Activated T-cell treated with anti-CD3 and anti-CD28 coated beads for 48 hours (primary cell): Measurements from ENCODE around the gene ATG9B.
"Not testable (repeated sequence)": the region's sequence is repeated elsewhere in the genome, so short reads cannot be mapped to it uniquely, and the experiment has no call there.

ENCODE experiments used
- DNase-seq: peaks from one replicate; pipeline ENCODE4 v3.0.0-alpha.2; 2020; ENCODE audit warnings: low read depth

ATG9B gene

DNA sequence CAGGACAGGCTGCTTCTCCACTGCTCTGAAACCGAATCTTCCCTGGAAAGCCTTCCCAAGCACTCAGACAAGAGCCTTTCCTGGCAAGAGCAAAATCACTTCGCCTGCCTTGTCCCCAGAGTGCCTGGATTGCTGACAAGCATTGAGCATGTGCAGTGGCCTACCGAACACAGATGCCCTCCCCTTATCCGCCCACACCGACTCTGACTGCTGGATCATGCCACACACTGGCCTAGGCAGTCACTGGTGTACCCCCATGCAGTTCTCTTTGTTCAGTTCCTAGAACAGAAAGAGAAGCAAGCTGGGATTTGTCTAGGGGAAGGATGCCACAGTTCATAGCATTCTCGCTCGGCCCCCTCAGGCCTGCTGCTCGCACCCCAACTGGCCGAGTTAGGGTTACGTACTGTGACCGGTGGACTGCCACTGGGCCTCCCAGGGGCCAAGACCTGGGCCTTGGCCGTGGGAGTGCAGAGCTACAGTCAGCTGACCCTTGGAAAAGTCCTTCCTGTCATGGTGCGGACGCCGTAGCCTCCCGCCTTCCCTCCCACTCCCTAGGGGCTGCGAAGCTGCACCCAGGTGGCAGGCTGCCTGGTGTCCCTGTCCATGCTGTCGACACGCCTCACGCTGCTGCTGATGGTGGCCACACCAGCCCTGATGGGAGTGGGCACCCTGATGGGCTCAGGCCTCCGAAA, 10.9 kb upstream of the ATG9B start:
- DNase-seq, result no peak

DNA sequence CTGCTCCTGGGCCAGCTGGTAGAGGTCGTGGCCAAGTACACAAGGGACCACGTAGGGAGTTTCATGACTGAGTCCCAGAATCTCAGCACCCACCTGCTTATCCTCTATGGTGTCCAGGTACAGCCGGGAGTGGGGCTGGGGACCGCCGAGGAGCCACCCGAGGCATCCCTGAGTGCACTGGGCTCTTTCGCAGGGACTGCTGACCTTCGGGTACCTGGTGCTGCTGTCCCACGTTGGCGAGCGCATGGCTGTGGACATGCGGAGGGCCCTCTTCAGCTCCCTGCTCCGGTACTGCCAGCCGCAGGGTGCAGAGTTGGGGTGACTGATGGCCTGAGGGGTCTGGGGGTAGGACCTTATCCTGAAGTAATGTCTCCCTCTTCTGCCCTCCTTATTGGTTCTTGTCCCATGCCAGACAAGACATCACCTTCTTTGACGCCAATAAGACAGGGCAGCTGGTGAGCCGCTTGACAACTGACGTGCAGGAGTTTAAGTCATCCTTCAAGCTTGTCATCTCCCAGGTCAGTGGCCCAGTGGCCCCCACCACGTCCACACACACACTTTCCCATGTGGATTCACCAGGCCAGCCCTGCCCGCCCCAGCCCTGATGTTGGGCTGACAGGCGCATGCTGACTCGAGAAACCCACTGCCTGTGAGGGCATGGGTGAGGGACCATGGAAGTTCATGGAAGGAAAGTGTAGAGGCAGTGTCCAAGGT, 10.2 kb upstream of the ATG9B start:
- no peak for DNase-seq

- DNase-seq, result no peak
Observed at GRCh38 chr7:151033864-151034249, 9.6 kb upstream of the ATG9B start.

DNA sequence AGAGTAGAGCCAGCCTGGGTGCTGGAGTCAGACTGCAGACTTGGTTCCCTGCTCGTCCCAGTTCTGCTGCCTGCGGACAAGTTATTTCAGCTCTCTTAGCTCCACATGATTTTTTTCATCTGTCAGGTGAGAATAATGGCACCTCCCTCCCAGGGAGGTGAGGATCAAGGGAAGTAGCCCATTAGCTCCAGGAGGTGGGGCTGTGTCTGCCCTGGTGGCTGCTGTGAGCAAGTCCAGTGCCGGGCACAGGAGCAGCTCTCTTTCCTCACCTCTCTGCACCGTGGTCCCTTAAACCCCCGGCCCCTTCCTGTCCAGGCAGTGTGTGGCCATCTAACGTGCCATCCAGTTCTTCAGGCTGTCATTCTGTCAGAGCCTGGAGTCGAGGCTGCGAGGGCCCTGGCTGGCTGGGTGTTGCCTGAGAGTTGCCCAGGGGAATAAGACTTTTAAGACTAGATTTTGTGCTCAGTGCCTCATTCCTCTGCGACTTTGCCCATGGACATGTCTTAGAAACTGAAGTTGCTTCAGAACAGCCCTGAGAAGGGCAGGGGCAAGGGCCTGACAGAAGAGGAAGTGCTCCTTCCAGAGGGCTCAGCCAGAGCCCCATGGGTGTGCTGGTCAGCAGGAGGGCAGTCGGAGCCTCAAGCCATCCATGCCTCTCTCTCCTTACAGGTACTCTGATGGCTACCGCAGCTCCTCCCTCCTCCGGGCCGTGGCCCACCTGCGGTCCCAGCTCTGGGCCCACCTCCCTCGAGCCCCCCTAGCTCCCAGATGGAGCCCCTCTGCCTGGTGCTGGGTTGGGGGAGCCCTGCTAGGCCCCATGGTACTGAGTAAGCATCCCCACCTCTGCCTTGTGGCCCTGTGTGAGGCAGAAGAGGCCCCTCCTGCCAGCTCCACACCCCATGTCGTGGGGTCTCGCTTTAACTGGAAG, 8.9 kb upstream of the ATG9B start:
- DNase-seq, result no peak

DNA sequence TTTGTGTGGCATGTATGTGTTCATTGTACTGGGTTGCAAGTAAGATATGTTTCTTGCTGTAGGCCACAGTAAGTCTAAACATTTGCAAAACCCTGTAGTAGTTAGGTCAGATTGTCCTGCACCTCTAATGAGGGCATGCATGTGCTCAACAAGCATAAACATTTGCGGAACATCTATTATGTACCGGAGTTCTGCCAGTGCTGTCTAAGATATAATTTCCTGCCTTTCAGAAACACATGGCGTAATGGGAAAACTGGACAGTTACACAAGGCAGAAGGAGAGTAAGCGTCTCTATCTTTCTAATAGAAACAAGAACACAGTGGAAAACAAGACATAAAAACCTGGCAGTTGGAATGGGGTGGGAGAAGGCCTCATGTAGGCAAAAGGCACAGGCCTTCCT, 6.7 kb upstream of the ATG9B start:
- DNase-seq, result no peak

GRCh38 chr7:151028948-151029501, 4.7 kb upstream of the ATG9B start:
- DNase-seq, result no peak

- DNase-seq, result peak; percentile 96
Observed at GRCh38 chr7:151028131-151028947, 4.0 kb upstream of the ATG9B start, which contains the start of gene ABCB8. Gene ABCB8, plus strand, starts transcription at chr7:151028450. Its CDS starts 66 bp downstream, at chr7:151028516.

DNA sequence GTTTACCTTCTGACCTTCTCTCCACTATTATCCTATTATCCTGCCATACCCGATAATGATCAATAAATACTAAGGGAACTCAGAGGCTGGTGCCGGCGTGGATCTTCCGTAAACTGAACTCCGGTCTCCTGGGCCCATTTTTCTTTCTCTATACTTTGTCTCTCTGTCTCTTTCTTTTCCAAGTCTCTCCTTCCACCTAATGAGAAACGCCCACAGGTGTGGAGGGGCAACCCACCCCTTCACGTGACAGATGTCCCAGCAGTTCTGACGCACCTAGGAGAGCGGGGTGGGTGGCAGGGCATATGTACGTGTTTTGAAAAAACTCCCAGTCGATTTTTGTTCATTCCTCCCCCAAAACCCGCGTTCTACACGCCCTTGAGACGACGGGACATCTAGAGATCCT, 3.4 kb upstream of the ATG9B start:
- not testable (repeated sequence) for DNase-seq

DNA sequence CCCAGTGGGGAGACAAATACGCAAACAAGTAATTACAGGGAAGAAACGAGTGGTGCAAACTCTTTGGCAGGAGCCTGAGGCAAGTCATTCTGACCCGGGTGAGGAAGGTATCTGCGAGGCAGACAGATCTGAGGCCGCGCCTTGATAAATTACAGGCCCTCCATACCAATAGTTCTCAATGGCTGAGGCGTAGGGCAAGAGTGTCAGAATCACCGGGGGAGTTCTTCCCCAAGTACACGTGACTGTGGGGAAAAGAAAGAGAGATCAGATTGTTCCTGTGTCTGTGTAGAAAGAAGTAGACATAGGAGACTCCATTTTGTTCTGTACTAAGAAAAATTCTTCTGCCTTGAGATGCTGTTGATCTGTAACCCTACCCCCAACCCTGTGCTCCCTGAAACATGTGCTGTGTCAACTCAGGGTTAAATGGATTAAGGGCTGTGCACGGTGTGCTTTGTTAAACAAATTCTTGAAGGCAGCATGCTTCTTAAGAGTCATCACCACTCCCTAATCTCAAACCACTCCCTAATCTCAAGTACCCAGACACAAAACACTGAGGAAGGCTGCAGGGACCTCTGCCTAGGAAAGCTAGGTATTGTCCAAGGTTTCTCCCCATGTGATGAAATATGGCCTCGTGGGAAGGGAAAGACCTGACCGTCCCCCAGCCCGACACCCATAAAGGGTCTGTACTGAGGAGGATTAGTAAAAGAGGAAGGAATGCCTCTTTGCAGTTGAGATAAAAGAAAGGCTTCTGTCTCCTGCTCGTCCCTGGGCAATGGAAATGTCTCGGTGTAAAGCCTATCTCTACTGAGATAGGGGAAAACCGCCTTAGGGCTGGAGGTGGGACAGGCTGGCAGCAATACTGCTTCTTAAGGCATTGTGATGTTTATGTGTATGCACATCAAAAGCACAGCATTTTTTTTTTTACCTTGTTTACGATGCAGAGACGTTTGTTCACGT, 2.8 kb upstream of the ATG9B start:
- not testable (repeated sequence) for DNase-seq

DNA sequence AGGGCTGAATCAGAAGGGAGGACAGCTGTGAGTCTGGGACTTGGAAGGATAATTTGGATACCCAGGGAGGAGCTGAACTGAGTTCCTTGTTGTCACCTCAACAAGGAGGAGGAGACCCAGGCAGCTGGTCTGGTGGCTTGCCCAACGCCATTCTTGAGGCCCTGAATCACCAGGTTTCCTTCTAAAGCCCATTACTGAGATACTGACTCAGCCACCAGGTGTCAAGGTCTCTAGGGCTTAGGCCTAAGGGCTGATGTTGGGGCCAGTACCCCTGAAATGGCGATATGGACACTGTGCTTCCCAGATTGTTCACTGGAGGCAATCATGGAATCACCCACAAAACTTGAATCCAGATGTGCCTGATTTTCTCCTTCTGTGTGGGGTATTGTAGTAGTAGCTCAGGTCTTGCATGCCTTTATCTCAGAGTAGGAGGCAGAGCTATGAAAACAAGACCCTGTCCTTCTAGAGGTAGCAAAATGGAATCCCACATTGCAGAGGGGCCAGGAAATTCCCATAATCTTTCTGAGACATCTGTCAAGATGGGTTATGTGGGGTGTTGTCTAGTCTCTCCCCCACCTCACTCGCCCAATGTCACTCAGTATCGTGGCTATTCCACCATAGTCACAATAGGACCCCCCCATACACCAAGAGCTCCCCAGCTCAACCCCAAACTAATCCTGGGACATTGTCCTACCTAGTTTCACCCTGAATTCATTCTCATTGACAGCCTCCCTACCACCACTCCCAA, 1.8 kb upstream of the ATG9B start:
- no peak for DNase-seq

DNA sequence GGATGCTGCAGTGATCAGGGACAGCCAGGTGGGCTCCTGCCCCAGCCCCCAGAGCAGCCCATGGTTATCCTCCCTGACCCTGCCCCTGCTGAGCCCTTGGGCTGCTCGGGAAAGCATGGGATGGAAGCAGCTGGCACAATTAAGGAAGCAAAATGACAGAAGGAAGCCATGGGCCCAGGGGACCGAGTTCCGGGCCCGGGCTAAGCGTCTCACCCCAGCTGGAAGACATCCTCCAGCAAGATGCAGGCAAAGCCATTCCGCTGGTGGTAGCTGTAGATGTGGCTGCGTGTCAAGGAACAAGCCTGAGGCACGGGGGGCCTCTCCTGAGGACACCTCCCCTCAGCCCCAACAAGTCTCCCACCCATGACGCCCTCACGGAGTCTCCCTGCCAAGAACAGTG, 1.1 kb downstream of the ATG9B start:
- no peak for DNase-seq

DNA sequence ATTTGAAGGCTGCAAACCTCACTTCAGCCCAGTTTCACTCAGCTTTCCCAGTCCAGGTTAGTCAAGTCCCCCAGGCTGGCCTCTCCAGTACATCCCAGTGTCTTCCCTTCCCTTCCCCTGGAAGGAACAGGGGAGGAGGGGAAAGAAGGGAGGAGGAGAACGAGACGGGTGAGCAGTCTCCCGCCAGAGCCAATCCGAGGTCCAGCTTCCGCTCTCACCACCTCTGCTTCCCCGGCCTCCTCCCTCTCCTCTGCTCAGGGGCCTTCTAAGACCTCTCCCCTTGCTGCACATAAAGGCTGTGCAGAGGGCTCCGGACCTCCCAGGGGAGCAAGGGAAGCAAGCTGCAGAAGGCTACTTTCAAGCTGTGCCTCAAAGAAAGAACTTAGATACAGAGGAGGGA, 4.1 kb downstream of the ATG9B start:
- no peak for DNase-seq

DNA sequence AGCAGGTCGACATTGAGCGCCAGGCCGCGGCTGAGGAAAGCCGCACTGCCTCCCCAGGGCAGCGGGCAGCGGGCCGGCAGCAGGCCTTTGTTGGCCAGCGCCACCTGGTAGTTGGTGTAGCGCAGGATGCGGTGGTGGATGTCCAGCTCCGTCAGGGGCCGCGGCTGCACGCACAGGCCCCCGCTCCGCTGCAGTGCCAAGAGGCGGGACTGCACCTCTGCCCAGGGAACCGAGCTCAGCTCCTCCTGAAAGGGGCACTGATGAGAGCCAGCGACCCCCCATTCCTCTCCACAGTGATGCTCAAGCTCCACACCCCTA, 5.2 kb downstream of the ATG9B start:
- DNase-seq, result no peak

GRCh38 chr7:151018421-151019129, 5.7 kb downstream of the ATG9B start:
- peak; percentile 54 for DNase-seq

DNA sequence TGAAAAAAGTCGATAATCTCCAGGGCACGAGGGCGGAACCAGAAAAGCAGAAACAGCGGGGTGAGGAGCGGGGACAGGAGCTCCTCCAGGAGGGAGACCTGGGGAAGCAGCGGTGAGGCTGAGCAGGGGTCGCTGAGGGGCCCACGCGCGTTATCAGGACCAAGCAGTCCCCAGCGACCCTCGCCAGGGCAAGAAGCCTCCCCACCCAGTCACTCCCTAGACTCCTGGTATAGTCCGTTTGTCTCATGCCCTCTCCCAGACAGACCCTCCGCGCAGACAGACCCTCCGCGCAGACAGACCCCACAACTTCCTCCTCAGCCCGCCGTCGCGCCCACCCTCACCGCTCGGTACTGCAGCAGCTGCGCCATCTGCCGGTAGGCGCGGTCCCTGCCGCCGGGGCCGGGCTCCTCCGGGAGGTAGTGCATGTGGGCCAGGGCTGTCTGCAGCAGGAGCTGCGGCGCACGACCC, 6.3 kb downstream of the ATG9B start:
- peak; percentile 85 for DNase-seq

GRCh38 chr7:151017370-151017952, 6.8 kb downstream of the ATG9B start:
- no peak for DNase-seq

- DNase-seq, result no peak
Observed at GRCh38 chr7:151016942-151017341, 7.4 kb downstream of the ATG9B start.

DNA sequence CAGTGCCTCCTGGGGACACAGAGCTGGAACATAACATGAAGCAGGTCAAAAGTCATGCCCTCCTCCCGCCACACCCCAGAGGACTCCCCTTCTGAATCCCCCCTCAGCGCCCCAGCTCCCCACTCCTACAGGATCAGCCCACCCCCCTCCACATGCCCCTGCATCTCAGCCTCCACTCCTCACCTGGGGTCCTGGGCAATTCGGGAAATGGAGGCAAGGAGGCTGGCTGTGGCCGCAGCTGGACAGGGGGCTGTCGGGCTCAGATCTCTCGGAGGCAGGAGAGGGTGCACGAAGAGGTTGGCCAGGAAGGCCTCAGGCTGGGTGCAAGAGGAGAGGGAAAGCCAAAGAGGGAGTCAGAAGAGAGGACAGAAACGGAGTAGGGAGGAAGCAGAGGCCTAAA, 7.8 kb downstream of the ATG9B start:
- DNase-seq, result no peak

- DNase-seq, result no peak
Observed at GRCh38 chr7:151015967-151016366, 8.3 kb downstream of the ATG9B start.
